GM10266 (cell line): ENCODE results near the gene CACNA1H.

Source experiments
- DNase-seq: peaks from one replicate; pipeline ENCODE4 v3.0.0; 2012; ENCODE audit errors: extremely low spot score
- TF ChIP-seq, protein P1 (sequence below): IDR thresholded peaks from 2 replicates; pipeline ENCODE4 v1.5.1; 2012; ENCODE audit warnings: mild to moderate bottlenecking, low read depth; ENCODE audit not compliant: control insufficient read depth, insufficient read depth; ENCODE audit errors: missing control alignments

Gene CACNA1H

DNA sequence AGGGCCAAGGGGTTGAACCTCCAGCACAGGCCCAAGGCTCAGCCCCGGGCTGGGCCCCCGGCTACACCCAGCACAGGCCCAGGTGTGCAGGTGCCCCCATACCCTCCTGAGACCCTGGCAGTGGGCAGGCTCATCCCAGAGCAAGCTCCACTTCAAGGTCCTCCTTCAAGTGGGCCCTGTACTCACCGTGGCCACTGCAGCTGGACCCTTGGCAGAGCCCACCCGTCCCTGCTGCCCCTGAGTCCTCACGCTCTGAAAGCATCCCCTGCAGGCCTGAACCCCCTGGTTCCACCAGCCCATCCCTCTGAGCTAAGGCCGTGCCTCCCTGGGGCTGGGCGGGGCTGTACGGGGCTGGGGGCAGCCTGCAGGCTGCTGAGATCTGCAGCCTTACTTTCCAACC, 11.2 kb upstream of the CACNA1H start:
- DNase-seq: no peak
- TF ChIP-seq, protein P1, sequence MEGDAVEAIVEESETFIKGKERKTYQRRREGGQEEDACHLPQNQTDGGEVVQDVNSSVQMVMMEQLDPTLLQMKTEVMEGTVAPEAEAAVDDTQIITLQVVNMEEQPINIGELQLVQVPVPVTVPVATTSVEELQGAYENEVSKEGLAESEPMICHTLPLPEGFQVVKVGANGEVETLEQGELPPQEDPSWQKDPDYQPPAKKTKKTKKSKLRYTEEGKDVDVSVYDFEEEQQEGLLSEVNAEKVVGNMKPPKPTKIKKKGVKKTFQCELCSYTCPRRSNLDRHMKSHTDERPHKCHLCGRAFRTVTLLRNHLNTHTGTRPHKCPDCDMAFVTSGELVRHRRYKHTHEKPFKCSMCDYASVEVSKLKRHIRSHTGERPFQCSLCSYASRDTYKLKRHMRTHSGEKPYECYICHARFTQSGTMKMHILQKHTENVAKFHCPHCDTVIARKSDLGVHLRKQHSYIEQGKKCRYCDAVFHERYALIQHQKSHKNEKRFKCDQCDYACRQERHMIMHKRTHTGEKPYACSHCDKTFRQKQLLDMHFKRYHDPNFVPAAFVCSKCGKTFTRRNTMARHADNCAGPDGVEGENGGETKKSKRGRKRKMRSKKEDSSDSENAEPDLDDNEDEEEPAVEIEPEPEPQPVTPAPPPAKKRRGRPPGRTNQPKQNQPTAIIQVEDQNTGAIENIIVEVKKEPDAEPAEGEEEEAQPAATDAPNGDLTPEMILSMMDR: no peak

DNA sequence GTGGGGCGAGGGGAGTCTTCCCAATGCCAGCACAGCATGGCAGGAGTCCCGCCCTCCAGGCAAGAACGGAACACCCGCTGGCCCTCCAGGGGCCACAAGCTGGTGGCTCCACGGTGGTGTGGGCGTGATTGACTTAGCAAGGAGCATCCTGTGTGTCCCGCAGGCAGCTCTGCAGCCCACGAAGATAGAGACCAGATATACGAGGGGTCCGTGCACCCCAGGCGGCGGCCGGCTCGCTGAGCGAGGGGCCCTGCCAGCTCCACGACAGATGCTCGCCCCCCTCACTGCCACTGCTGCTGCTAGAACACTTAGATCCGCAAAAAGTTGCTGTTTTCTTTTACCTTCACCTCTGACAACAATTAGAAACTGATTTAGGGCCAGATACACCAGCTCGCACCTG, 10.0 kb upstream of the CACNA1H start:
- DNase-seq: no peak
- TF ChIP-seq, protein P1: no peak

DNA sequence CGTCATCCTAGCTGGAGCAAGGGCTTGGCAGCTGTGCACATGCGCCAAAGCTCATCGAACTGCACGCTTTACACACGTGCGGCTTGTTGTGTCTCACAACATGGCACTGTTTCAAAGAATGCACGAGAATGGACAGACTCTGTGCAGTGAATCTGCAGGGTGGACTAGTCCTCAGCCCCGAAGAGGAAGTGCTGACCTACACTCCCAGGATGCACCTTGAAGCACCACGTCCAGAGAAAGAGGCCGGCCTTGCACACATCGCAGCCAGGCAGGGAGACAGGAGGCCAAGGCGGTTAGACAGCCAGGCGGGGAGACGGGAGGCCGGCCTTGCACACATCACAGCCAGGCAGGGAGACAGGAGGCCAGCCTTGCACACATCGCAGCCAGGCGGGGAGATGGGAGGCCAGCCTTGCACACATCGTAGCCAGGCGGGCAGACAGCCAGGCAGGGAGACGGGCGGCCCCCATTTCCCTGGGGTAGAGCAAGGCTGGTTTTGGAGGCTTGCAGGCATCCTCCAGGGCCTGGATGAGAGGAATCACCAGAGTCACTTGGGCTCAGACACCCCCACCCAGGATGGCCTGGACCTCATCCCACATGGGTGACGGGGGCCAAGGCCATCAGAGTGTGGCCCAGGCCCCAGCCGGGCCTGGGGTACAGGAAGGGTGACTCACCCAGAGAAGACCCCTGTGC, 9.0 kb upstream of the CACNA1H start:
- TF ChIP-seq, protein P1: no peak
- no peak for DNase-seq

DNA sequence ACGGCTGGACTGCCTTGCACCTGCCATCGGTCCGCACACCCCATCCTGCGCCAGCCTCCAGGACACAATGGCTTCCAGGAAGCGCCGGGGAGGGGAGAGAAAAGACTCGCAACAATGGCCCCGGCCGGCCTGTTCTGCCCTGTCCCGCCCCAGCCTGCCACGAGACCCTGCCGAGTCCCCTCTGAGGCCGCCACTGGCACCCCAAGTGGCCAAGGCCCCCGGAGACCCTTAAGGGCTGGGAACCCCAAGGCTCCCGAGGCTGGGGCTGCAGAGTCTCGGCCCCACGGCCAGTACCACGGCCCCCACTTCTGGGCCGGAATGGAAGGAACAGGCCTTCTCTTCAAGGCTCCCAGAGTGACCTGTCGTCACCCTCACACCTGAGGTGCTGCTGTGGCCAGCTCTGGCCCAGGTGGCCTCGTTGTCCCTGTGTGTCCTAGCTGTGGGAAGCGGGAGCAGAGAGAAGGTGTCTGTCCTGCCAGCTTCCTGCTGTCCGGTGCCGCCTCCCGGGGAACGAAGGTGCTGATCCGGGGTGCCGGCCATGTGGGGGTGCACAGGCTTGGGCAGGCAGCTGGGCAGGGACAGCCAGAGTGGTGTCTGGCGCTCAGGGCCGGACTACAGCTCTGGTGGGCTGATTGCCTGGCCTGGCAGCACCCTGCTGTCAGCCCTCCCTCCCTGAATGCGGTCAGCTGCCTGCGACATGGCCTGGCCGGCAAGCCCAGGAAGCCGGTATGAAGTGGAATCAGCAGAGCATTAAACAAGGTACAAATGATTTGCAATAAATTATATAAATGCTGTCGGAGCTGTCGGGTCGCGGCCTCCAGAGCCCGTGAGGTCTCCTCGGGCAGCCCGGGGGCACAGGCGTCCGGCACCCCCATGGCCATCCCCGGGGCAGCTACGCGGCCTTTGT, 8.2 kb upstream of the CACNA1H start:
- TF ChIP-seq, protein P1: no peak
- DNase-seq: no peak

DNA sequence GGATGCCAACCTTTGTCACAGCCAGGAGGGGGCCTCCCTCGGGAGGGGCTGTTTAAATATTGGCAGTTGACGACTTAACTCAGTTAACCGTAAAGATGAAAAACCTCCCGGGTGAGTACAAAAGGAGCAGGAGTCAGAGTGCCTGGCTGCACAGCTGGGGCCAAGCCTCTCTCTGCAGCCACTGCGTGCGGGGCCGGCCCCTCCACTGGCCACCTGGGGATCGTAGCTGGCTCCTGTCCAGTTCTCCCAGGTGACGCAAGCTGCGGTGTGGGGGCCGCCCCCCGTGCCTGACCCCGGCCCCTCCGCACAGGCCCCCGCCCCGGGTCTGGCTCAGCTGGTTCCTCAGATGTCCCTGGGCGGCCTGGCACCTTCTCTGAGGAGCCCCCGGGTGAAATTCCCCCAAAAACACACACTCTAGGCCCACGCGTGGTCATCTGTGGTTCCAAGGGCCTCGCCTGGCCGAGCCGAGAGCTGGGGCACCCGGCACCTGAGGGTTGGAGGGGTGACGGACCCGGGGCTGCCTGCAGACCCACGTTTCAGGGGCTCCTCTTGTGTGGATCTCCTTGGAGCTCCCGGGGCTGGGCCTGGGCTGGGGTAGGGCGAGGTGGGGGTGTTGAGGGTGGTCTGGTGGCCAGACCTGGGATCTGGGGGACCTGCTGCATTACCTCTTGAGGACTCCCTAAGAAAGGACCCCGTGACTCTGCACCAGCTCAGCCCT, 7.4 kb upstream of the CACNA1H start:
- no peak for DNase-seq
- TF ChIP-seq, protein P1: no peak

DNA sequence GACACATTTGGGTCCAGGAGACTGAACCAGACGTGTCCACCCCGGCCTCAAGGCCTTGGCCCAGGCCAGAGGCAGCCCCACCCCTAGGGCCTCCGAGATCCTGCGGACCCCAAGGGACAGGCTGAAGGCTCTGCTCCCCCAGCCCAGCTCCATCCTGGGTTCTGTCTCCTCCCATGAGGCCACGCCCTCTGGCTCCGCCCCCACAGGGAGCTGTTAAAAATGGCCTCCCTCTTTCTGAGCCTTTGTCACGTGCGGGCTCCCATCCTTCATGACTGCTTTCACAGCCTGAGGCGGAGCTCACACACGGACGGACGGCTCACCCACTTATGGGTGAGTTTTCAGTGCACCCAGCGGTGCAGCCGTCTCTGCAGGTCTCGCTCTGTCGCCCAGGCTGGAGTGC, 6.5 kb upstream of the CACNA1H start:
- DNase-seq: no peak

More for the DNA sequence above, 6.5 kb upstream of the CACNA1H start:
- TF ChIP-seq, protein P1: no peak
